ENCODE results near the gene PCYT2. TPM values are rescaled to one million over a fixed set of nuclear protein-coding genes. Genes with fewer than 3 reads are reported as not detected.
"Not testable (repeated sequence)": the region's sequence is repeated elsewhere in the genome, so short reads cannot be mapped to it uniquely, and the experiment has no call there.

PCYT2 gene
- total RNA-seq, 1 donor from 2014 or later, result 6.8 TPM

GRCh38 chr17:81955756-81956544 lies 44.8 kb upstream of the PCYT2 start:
- H3K36me3 Mint-ChIP-seq, result peaks cover 3% of the 10 kb centered on the region

GRCh38 chr17:81955058-81955681 lies 44.0 kb upstream of the PCYT2 start:
- H3K27me3 ChIP-seq, result peaks cover 47% of the 10 kb centered on the region
- Mint-ChIP-seq H3K9me3 (no peaks in the 10 kb centered on the region), H3K36me3 (peaks cover 3% of the 10 kb centered on the region), H3K27me3 (ENCODE audit: insufficient read depth, low read depth) (peaks cover 18% of the 10 kb centered on the region), H3K4me1 (peaks cover 21% of the 10 kb centered on the region), H3K4me3 (no peak overlapping the region), H3K27ac (peak overlapping the region; percentile 85)
- no peak overlapping the region for H3K4me2 ChIP-seq
- no peaks in the 10 kb centered on the region for H4K20me1 ChIP-seq (ENCODE audit: low read depth)
- H3K4me3 ChIP-seq, result no peak overlapping the region
- H3K4me1 ChIP-seq, result no peaks in the 10 kb centered on the region
- TF ChIP-seq CTCF (IDR thresholded peaks at IDR 0.05) (no peak), EZH2 (IDR thresholded peaks at IDR 0.05) (no peak), EZH2phosphoT487 (IDR thresholded peaks at IDR 0.05) (no peak)
- H3K27ac ChIP-seq, result no peak overlapping the region
- no peaks in the 10 kb centered on the region for H3K79me2 ChIP-seq (ENCODE audit: low read depth)
- H3F3A ChIP-seq (ENCODE audit: low read depth), result peaks cover under 1% of the 10 kb centered on the region
- no peaks in the 10 kb centered on the region for H3K9me3 ChIP-seq (ENCODE audit: low read depth)
- DNase-seq (ENCODE audit: low spot score), result no peak
- no peaks in the 10 kb centered on the region for H3K36me3 ChIP-seq
- no peak overlapping the region for H3K9ac ChIP-seq
- H2AFZ ChIP-seq (replicated peaks), result no peak overlapping the region

More at GRCh38 chr17:81955756-81956544, 44.8 kb upstream of the PCYT2 start:
- no peak overlapping the region for H3K4me2 ChIP-seq
- TF ChIP-seq EZH2 (IDR thresholded peaks at IDR 0.05) (no peak), EZH2phosphoT487 (IDR thresholded peaks at IDR 0.05) (no peak), CTCF (IDR thresholded peaks at IDR 0.05) (no peak)
- no peak overlapping the region for H3K27ac ChIP-seq
- no peaks in the 10 kb centered on the region for H3K9me3 ChIP-seq (ENCODE audit: low read depth)
- Mint-ChIP-seq H3K27ac (peak overlapping the region; percentile 93), H3K4me1 (peaks cover 21% of the 10 kb centered on the region), H3K9me3 (no peaks in the 10 kb centered on the region), H3K4me3 (no peak overlapping the region), H3K27me3 (ENCODE audit: insufficient read depth, low read depth) (peaks cover 20% of the 10 kb centered on the region)
- H3K79me2 ChIP-seq (ENCODE audit: low read depth), result no peaks in the 10 kb centered on the region
- H3K36me3 ChIP-seq, result no peaks in the 10 kb centered on the region
- H3F3A ChIP-seq (ENCODE audit: low read depth), result peaks cover 6% of the 10 kb centered on the region
- H3K9ac ChIP-seq, result no peak overlapping the region
- no peaks in the 10 kb centered on the region for H3K4me1 ChIP-seq
- peaks cover 4% of the 10 kb centered on the region for H4K20me1 ChIP-seq (ENCODE audit: low read depth)
- no peak overlapping the region for H2AFZ ChIP-seq (replicated peaks)
- no peak for DNase-seq (ENCODE audit: low spot score)
- peaks cover 55% of the 10 kb centered on the region for H3K27me3 ChIP-seq
- H3K4me3 ChIP-seq, result no peak overlapping the region

- TF ChIP-seq EZH2 (IDR thresholded peaks at IDR 0.05), result no peak
- no peak for TF ChIP-seq CTCF (IDR thresholded peaks at IDR 0.05)
- TF ChIP-seq EZH2phosphoT487 (IDR thresholded peaks at IDR 0.05), result no peak
- H3K9me3 ChIP-seq (ENCODE audit: low read depth), result no peaks in the 10 kb centered on the region
- no peaks in the 10 kb centered on the region for H3K4me1 ChIP-seq
- Mint-ChIP-seq H3K4me1 (peaks cover 21% of the 10 kb centered on the region), H3K4me3 (no peak overlapping the region), H3K27me3 (ENCODE audit: insufficient read depth, low read depth) (peaks cover 18% of the 10 kb centered on the region), H3K9me3 (no peaks in the 10 kb centered on the region), H3K27ac (peak overlapping the region; percentile 85), H3K36me3 (peaks cover 3% of the 10 kb centered on the region)
- H3K4me2 ChIP-seq, result no peak overlapping the region
- DNase-seq (ENCODE audit: low spot score), result no peak
- H3K9ac ChIP-seq, result no peak overlapping the region
- no peaks in the 10 kb centered on the region for H3F3A ChIP-seq (ENCODE audit: low read depth)
- no peak overlapping the region for H2AFZ ChIP-seq (replicated peaks)
- no peaks in the 10 kb centered on the region for H3K79me2 ChIP-seq (ENCODE audit: low read depth)
- H3K36me3 ChIP-seq, result no peaks in the 10 kb centered on the region
- no peak overlapping the region for H3K27ac ChIP-seq
- H4K20me1 ChIP-seq (ENCODE audit: low read depth), result no peaks in the 10 kb centered on the region
- peaks cover 40% of the 10 kb centered on the region for H3K27me3 ChIP-seq
- no peak overlapping the region for H3K4me3 ChIP-seq
Observed at GRCh38 chr17:81954131-81955057, 43.2 kb upstream of the PCYT2 start.

GRCh38 chr17:81953443-81953842 lies 42.2 kb upstream of the PCYT2 start:
- H3K36me3 ChIP-seq; H3K36me3 Mint-ChIP-seq; H3K9me3 Mint-ChIP-seq; DNase-seq (ENCODE audit: low spot score); H3K9ac ChIP-seq; H3F3A ChIP-seq (ENCODE audit: low read depth); H3K9me3 ChIP-seq (ENCODE audit: low read depth); H2AFZ ChIP-seq (replicated peaks); H3K4me3 ChIP-seq; H3K4me2 ChIP-seq; H3K4me1 ChIP-seq; H3K79me2 ChIP-seq (ENCODE audit: low read depth); H4K20me1 ChIP-seq (ENCODE audit: low read depth); H3K27ac Mint-ChIP-seq; H3K27ac ChIP-seq: not testable (repeated sequence)
- H3K4me1 Mint-ChIP-seq, result peaks cover 14% of the 10 kb centered on the region
- peak overlapping the region; percentile 41 for H3K4me3 Mint-ChIP-seq
- H3K27me3 ChIP-seq, result peaks cover 30% of the 10 kb centered on the region
- peaks cover 11% of the 10 kb centered on the region for H3K27me3 Mint-ChIP-seq (ENCODE audit: insufficient read depth, low read depth)

Data from neural progenitor cell (in vitro differentiated cells).